Measurements from ENCODE around the gene NRP2. TPM values are rescaled to one million over a fixed set of nuclear protein-coding genes. Genes with fewer than 3 reads are reported as not detected.
A peak's percentile ranks its signal among the peaks of the same experiment; 100 is the strongest.

Gene NRP2
- total and polyA plus RNA-seq, 4 donors: 3.8 to 17.7 (median 12.2) TPM

DNA sequence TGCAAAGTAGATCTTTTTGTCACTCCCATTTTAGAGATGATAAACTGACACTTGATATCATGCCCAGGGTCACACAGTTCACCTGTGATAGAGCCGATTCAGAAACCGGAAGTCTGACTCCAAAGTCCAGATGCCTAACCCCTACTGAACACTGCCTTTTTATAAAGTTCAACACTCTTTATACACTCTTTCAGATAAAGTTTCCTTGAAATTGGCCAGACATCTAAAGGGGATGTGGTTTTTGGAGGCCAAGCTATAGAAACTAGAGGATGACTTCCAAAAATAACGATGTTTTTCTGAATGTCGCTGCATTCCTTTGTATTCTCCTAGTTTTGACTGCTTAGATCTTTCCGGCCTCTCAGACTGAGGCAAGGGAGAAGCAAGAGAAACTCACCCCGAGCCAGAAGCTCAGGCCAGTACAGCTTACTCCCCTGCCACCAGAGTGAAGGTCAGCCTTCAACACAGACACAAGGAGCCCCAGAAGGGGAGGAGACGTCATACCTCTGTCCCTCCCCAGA lies 61.8 kb downstream of the NRP2 start (continued):
- TF ChIP-seq, protein P1, sequence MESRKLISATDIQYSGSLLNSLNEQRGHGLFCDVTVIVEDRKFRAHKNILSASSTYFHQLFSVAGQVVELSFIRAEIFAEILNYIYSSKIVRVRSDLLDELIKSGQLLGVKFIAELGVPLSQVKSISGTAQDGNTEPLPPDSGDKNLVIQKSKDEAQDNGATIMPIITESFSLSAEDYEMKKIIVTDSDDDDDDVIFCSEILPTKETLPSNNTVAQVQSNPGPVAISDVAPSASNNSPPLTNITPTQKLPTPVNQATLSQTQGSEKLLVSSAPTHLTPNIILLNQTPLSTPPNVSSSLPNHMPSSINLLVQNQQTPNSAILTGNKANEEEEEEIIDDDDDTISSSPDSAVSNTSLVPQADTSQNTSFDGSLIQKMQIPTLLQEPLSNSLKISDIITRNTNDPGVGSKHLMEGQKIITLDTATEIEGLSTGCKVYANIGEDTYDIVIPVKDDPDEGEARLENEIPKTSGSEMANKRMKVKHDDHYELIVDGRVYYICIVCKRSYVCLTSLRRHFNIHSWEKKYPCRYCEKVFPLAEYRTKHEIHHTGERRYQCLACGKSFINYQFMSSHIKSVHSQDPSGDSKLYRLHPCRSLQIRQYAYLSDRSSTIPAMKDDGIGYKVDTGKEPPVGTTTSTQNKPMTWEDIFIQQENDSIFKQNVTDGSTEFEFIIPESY (IDR thresholded peaks at IDR 0.05): no peak
- TF ChIP-seq RAD21 (IDR thresholded peaks at IDR 0.05): peak in 1 of 2 donors; percentile 24

DNA sequence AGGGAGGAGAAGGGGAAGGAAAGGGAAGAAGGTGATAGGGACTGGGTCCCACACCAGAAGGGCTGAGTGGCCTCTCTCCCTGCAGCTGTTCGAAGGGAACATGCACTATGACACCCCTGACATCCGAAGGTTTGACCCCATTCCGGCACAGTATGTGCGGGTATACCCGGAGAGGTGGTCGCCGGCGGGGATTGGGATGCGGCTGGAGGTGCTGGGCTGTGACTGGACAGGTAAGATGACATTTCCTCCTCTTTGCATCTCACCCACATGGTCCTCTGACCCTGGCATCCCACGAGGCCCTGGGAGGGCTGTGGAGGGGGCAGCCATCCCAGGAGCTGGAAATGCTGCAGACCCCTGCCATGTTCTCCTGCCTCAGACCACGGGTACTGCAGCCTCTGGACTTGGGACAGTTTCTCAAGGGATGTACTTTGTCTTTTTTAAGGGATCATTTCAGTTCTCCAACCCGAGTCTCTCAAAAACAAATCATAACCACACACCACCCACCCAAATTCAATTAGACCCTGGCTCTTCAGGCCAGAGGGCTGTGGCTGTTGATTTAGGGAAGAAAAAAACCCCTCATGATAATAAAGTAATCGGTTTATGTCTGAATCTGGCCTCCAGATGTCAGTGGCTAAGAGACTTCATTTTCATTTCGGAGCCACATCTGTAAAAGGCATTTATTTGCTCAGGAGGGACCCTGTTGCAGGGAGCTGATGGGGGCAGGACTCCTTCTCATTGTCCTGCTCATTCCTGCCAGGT lies 63.5 kb downstream of the NRP2 start:
- WGBS: 93% methylated on average over 14 of the region's 14 CpGs
- DNase-seq (ENCODE audit: low spot score): no peak
- no peaks in the 10 kb centered on the region for H3K36me3 ChIP-seq (ENCODE audit: control insufficient read depth in 4 of 4, insufficient read depth in 3 of 4, low read depth in 1 of 4, low read length in 3 of 4)

More for the DNA sequence above, 63.5 kb downstream of the NRP2 start:
- Histone ChIP-seq H3K4me3 (ENCODE audit: low read depth in 1 of 3, low read length in 3 of 3) (no peak overlapping the region), H3K27ac (ENCODE audit: low read depth in 1 of 2, low read length in 2 of 2) (no peak overlapping the region), H3K9me3 (ENCODE audit: control insufficient read depth in 4 of 4, low read length in 3 of 4) (no peaks in the 10 kb centered on the region), H3K27me3 (ENCODE audit: control insufficient read depth in 4 of 4, insufficient read depth in 4 of 4, low read length in 3 of 4) (no peaks in the 10 kb centered on the region), H3K4me1 (ENCODE audit: control insufficient read depth in 4 of 4, insufficient read depth in 4 of 4, low read length in 3 of 4) (peaks cover 9 to 17% (median 10%) of the 10 kb centered on the region in 4 donors), H3K9ac (ENCODE audit: low read depth in 1 of 2, low read length in 2 of 2) (no peak overlapping the region)
- TF ChIP-seq, protein P2, sequence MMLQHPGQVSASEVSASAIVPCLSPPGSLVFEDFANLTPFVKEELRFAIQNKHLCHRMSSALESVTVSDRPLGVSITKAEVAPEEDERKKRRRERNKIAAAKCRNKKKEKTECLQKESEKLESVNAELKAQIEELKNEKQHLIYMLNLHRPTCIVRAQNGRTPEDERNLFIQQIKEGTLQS (IDR thresholded peaks at IDR 0.05): no peak
- TF ChIP-seq HNF4A (conservative IDR thresholded peaks at IDR 0.05) (no peak), SP1 (IDR thresholded peaks at IDR 0.05) (no peak), FOXA1 (IDR thresholded peaks at IDR 0.05) (no peak), TAF1 (conservative IDR thresholded peaks at IDR 0.05) (no peak), GABPA (IDR thresholded peaks at IDR 0.05 in 1 of 2, conservative IDR thresholded peaks at IDR 0.05 in 1 of 2) (no peak), JUND (IDR thresholded peaks at IDR 0.05) (no peak), YY1 (IDR thresholded peaks at IDR 0.05) (no peak)
- TF ChIP-seq, protein P1 (IDR thresholded peaks at IDR 0.05): no peak
- TF ChIP-seq, protein P3, sequence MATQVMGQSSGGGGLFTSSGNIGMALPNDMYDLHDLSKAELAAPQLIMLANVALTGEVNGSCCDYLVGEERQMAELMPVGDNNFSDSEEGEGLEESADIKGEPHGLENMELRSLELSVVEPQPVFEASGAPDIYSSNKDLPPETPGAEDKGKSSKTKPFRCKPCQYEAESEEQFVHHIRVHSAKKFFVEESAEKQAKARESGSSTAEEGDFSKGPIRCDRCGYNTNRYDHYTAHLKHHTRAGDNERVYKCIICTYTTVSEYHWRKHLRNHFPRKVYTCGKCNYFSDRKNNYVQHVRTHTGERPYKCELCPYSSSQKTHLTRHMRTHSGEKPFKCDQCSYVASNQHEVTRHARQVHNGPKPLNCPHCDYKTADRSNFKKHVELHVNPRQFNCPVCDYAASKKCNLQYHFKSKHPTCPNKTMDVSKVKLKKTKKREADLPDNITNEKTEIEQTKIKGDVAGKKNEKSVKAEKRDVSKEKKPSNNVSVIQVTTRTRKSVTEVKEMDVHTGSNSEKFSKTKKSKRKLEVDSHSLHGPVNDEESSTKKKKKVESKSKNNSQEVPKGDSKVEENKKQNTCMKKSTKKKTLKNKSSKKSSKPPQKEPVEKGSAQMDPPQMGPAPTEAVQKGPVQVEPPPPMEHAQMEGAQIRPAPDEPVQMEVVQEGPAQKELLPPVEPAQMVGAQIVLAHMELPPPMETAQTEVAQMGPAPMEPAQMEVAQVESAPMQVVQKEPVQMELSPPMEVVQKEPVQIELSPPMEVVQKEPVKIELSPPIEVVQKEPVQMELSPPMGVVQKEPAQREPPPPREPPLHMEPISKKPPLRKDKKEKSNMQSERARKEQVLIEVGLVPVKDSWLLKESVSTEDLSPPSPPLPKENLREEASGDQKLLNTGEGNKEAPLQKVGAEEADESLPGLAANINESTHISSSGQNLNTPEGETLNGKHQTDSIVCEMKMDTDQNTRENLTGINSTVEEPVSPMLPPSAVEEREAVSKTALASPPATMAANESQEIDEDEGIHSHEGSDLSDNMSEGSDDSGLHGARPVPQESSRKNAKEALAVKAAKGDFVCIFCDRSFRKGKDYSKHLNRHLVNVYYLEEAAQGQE (IDR thresholded peaks at IDR 0.05): no peak
- TF ChIP-seq, protein P4, sequence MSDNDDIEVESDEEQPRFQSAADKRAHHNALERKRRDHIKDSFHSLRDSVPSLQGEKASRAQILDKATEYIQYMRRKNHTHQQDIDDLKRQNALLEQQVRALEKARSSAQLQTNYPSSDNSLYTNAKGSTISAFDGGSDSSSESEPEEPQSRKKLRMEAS (IDR thresholded peaks at IDR 0.05): no peak
- TF ChIP-seq, protein P5, sequence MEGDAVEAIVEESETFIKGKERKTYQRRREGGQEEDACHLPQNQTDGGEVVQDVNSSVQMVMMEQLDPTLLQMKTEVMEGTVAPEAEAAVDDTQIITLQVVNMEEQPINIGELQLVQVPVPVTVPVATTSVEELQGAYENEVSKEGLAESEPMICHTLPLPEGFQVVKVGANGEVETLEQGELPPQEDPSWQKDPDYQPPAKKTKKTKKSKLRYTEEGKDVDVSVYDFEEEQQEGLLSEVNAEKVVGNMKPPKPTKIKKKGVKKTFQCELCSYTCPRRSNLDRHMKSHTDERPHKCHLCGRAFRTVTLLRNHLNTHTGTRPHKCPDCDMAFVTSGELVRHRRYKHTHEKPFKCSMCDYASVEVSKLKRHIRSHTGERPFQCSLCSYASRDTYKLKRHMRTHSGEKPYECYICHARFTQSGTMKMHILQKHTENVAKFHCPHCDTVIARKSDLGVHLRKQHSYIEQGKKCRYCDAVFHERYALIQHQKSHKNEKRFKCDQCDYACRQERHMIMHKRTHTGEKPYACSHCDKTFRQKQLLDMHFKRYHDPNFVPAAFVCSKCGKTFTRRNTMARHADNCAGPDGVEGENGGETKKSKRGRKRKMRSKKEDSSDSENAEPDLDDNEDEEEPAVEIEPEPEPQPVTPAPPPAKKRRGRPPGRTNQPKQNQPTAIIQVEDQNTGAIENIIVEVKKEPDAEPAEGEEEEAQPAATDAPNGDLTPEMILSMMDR (IDR thresholded peaks at IDR 0.05; ENCODE audit: low read depth, low read length, missing input control): no peak
